HL-60 (cell line): ENCODE data around the gene EIF2AK3.

Source experiments
- CTCF ChIP-seq: IDR thresholded peaks from one replicate; pipeline ENCODE4 v1.5.1; 2011; ENCODE audit warnings: low read length, control low read depth, inconsistent platforms; ENCODE audit not compliant: insufficient read depth
- GABPA ChIP-seq: IDR thresholded peaks from 2 replicates; pipeline ENCODE4 v1.6.1; 2012; ENCODE audit warnings: low read depth
- POLR2AphosphoS5 ChIP-seq: IDR thresholded peaks from 2 replicates; pipeline ENCODE4 v1.6.1; 2012; ENCODE audit warnings: low read depth
- REST ChIP-seq: IDR thresholded peaks from 2 replicates; pipeline ENCODE4 v1.6.1; 2012; ENCODE audit warnings: low read depth; ENCODE audit not compliant: insufficient replicate concordance
- SPI1 ChIP-seq: IDR thresholded peaks from 2 replicates; pipeline ENCODE4 v1.6.1; 2012; ENCODE audit warnings: low read depth, mild to moderate bottlenecking, borderline replicate concordance

- TF ChIP-seq CTCF: peak; percentile 96
- no peak for TF ChIP-seq POLR2AphosphoS5
- TF ChIP-seq REST: no peak
- no peak for TF ChIP-seq SPI1
- no peak for TF ChIP-seq GABPA
These were observed 44.6 kb upstream of the EIF2AK3 start for GRCh38 chr2:88671786-88672427.
